NCI-H1048 (cell line): ENCODE results near the gene GBP1.
"Not testable (repeated sequence)": the region's sequence is repeated elsewhere in the genome, so short reads cannot be mapped to it uniquely, and the experiment has no call there.

ENCODE experiments used
- DNase-seq: peaks from one replicate; lab custom pipeline; 2025; lab: John Stamatoyannopoulos, UW

Gene GBP1

GRCh38 chr1:89065079-89065868, at the start of gene GBP1:
GBP1 (minus strand) TSS chr1:89065208; CDS start chr1:89063234, 1,974 bp downstream.
- no peak for DNase-seq

GRCh38 chr1:89114662-89115061, 49.7 kb upstream of the GBP1 start:
- no peak for DNase-seq

- DNase-seq = no peak
Measured at GRCh38 chr1:89112871-89113613, 48.0 kb upstream of the GBP1 start.

GRCh38 chr1:89104687-89105086, 39.7 kb upstream of the GBP1 start:
- DNase-seq = no peak

- DNase-seq = no peak
Measured at GRCh38 chr1:89104147-89104546, 39.1 kb upstream of the GBP1 start.

- no peak for DNase-seq
Measured at GRCh38 chr1:89102021-89102420, 37.0 kb upstream of the GBP1 start.

- DNase-seq = no peak
Measured at GRCh38 chr1:89100412-89100811, 35.4 kb upstream of the GBP1 start.

GRCh38 chr1:89098857-89099256, 33.8 kb upstream of the GBP1 start:
- DNase-seq = no peak

GRCh38 chr1:89095737-89096136, 30.7 kb upstream of the GBP1 start:
- no peak for DNase-seq

GRCh38 chr1:89089962-89090361, 25.0 kb upstream of the GBP1 start:
- DNase-seq = no peak

- DNase-seq = no peak
Measured at GRCh38 chr1:89088572-89088971, 23.6 kb upstream of the GBP1 start.

GRCh38 chr1:89087241-89087640, 22.2 kb upstream of the GBP1 start:
- no peak for DNase-seq

- no peak for DNase-seq
Measured at GRCh38 chr1:89085781-89086180, 20.8 kb upstream of the GBP1 start.

GRCh38 chr1:89081005-89081404, 16.0 kb upstream of the GBP1 start:
- no peak for DNase-seq

- not testable (repeated sequence) for DNase-seq
Measured at GRCh38 chr1:89080068-89080467, 15.1 kb upstream of the GBP1 start.

GRCh38 chr1:89072466-89073065, 7.6 kb upstream of the GBP1 start:
- not testable (repeated sequence) for DNase-seq

- no peak for DNase-seq
Measured at GRCh38 chr1:89070509-89070908, 5.5 kb upstream of the GBP1 start.

- DNase-seq = no peak
Measured at GRCh38 chr1:89069951-89070350, 4.9 kb upstream of the GBP1 start.

- no peak for DNase-seq
Measured at GRCh38 chr1:89068291-89068690, 3.3 kb upstream of the GBP1 start.

- no peak for DNase-seq
Measured at GRCh38 chr1:89064632-89065031, 376 bp downstream of the GBP1 start.

GRCh38 chr1:89063094-89063493, 1.9 kb downstream of the GBP1 start:
- DNase-seq = no peak

- DNase-seq = no peak
Measured at GRCh38 chr1:89060091-89060490, 4.9 kb downstream of the GBP1 start.

- no peak for DNase-seq
Measured at GRCh38 chr1:89051955-89052312, 13.1 kb downstream of the GBP1 start.
